Activated naive CD4-positive, alpha-beta T cell treated with Interleukin-2 at 50 U/mL for 16 hours (primary cell): ENCODE measurements around the gene RASSF7.

Source experiments
- DNase-seq: peaks from one replicate; pipeline ENCODE4 v3.0.0-alpha.2; 2020

The RASSF7 gene

GRCh38 chr11:611001-611996 is 50.5 kb downstream of the RASSF7 start:
- no peak for DNase-seq

- DNase-seq, result no peak
Measured at GRCh38 chr11:612201-612960, 51.6 kb downstream of the RASSF7 start.

- no peak for DNase-seq
Measured at GRCh38 chr11:612961-613300, 52.2 kb downstream of the RASSF7 start.

- peak; percentile 76 for DNase-seq
Measured at GRCh38 chr11:613369-613968, 52.7 kb downstream of the RASSF7 start.
